Measurements from ENCODE around the gene PELI2.

GRCh38 chr14:56181681-56182085, 63.5 kb downstream of the PELI2 start:
- TF ChIP-seq, protein P1, sequence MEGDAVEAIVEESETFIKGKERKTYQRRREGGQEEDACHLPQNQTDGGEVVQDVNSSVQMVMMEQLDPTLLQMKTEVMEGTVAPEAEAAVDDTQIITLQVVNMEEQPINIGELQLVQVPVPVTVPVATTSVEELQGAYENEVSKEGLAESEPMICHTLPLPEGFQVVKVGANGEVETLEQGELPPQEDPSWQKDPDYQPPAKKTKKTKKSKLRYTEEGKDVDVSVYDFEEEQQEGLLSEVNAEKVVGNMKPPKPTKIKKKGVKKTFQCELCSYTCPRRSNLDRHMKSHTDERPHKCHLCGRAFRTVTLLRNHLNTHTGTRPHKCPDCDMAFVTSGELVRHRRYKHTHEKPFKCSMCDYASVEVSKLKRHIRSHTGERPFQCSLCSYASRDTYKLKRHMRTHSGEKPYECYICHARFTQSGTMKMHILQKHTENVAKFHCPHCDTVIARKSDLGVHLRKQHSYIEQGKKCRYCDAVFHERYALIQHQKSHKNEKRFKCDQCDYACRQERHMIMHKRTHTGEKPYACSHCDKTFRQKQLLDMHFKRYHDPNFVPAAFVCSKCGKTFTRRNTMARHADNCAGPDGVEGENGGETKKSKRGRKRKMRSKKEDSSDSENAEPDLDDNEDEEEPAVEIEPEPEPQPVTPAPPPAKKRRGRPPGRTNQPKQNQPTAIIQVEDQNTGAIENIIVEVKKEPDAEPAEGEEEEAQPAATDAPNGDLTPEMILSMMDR (IDR thresholded peaks at IDR 0.05): no peak
- TF ChIP-seq POLR2A (IDR thresholded peaks at IDR 0.05): no peak
